Heart left ventricle (tissue), 16 donors: ENCODE data around the gene HHIPL1. TPM values are rescaled to one million over a fixed set of nuclear protein-coding genes. Genes with fewer than 3 reads are reported as not detected.
A peak's percentile ranks its signal among the peaks of the same experiment; 100 is the strongest.

Source experiments
- ATAC-seq, 4 donors: fragments of 200-7000 bp; cut with Tn5 transposase; one replicate each; pipeline ENCODE4 v1.9.1; 2020 to 2022; ENCODE audit warnings: moderate library complexity in 4 of 4, mild to moderate bottlenecking in 3 of 4, moderate number of reproducible peaks in 1 of 4
- DNase-seq, 5 donors: peaks; one replicate each; pipeline ENCODE4 v3.0.0-alpha.2; 2020
- H3K27ac ChIP-seq, 12 donors: fragments of 200-600 bp; sonication (generic) in 4 of 12; one replicate each; pipeline versions ENCODE4 v1.5.0 to v1.8.0; 2016 to 2022; ENCODE audit warnings: mild to moderate bottlenecking in 2 of 12
- H3K27me3 ChIP-seq, 9 donors: fragments of 200-600 bp; sonication (generic) in 2 of 9; one replicate each; pipeline versions ENCODE4 v1.5.1 to v1.8.0; 2016 to 2022; ENCODE audit warnings: mild to moderate bottlenecking in 3 of 9
- H3K36me3 ChIP-seq, 9 donors: fragments of 200-600 bp; sonication (generic) in 2 of 9; one replicate each; pipeline versions ENCODE4 v1.5.0 to v1.8.0; 2018 to 2022; ENCODE audit warnings: mild to moderate bottlenecking in 2 of 9
- H3K4me1 ChIP-seq, 12 donors: fragments of 200-600 bp; sonication (generic) in 4 of 12; one replicate each; pipeline versions ENCODE4 v1.5.0 to v1.8.0; 2016 to 2022; ENCODE audit warnings: mild to moderate bottlenecking in 3 of 12
- H3K4me3 ChIP-seq, 12 donors: fragments of 200-600 bp; sonication (generic) in 4 of 12; one replicate each; pipeline versions ENCODE4 v1.5.0 to v1.8.0; 2017 to 2022; ENCODE audit warnings: mild to moderate bottlenecking in 9 of 12, moderate library complexity in 4 of 12
- H3K9me3 ChIP-seq, 12 donors: fragments of 200-600 bp; sonication (generic) in 4 of 12; one replicate each; pipeline versions ENCODE4 v1.5.0 to v1.8.0; 2016 to 2022; ENCODE audit warnings: mild to moderate bottlenecking in 1 of 12
- CTCF ChIP-seq, 12 donors: fragments of 200-600 bp; sonication (generic) in 4 of 12; IDR thresholded peaks; one replicate each; pipeline versions ENCODE4 v1.5.0 to v1.8.0; 2018 to 2022; ENCODE audit warnings: antibody characterized with exemption in 12 of 12, mild to moderate bottlenecking in 5 of 12
- POLR2A ChIP-seq, 2 donors: fragments of 450-650 bp; IDR thresholded peaks; one replicate each; pipeline ENCODE4 v1.6.1; 2017; ENCODE audit warnings: antibody characterized with exemption in 2 of 2, mild to moderate bottlenecking in 2 of 2, moderate library complexity in 2 of 2
- WGBS, 4 donors: extraction: QIAGEN DNeasy Blood & Tissue Kit in 2 of 4; methylation state at CpG; one replicate each; pipeline versions ENCODE4 v1.1.5 to v1.1.7; 2013 to 2018; 5-methylcytosine and 5-hydroxymethylcytosine counted together
- intact Hi-C, 10 donors: fragments of 100-400 bp; cut with DNase I; formaldehyde crosslinking; loops; one replicate each; pipeline versions ENCODE4 v1.11.1 to v1.14.2; 2022
- polyA plus RNA-seq, 2 donors: library from polyadenylated mRNA; stranded (reverse); fragments of 200-250 nt; gene quantifications; one replicate each; pipeline ENCODE4 v1.2.3, GENCODE V29; 2013
- total RNA-seq, 9 donors: library from RNA; depleted of rRNA in 2 of 9; stranded (reverse); fragments of >200 nt in 2 of 9; fragmentation: NEBNext Ultra II Directional in 3 of 9; extraction: Animal tissue kit (Norgen Biotek cat#: 25700) in 3 of 9; gene quantifications; one replicate each; pipeline versions ENCODE4 v1.1.0 to v1.2.4, GENCODE V29; 2016 to 2023
- donor health status: ischemic (EF 13 %, LVEDD 7.1; RV severe dilation, severe dysfunction).
- donor health status: healthy with polysubstance abuse.
- donor health status: DM: no; HTN: yes; CAD: no.
- donor health status: DM: no; HTN: no; CAD: no.
- donor health status: ischemic (EF 25% LVEDD 6.9; RV normal size, moderate dysfunction).
- donor health status: ischemic (EF 25% LVEDD 5.7; RV mildly dilated, moderate dysfunction).
- donor health status: healthy.
- donor health status: DM: yes; HTN: yes; CAD: no.
- donor health status: ischemic (EF 35%, LVEDD 5.7; RV mildly dilated, moderate dysfunction).
- donor health status: nonischemic (EF 11% LVEDD 7.7; RV severe dilation, severe dysfunction).
- donor health status: DM: yes; HTN: yes; CAD: no.
- donor health status: PGD.
- donor health status: ischemic (EF 29% LVEDD 5.4; RV normal size, mild dysfunction).
- donor health status: nonischemic (EF 23%, LVEDD 6.1; RV moderate dilation, normal function).

Gene HHIPL1
- total and polyA plus RNA-seq, 11 donors: 0.34 to 3.1 (median 1.1) TPM

DNA sequence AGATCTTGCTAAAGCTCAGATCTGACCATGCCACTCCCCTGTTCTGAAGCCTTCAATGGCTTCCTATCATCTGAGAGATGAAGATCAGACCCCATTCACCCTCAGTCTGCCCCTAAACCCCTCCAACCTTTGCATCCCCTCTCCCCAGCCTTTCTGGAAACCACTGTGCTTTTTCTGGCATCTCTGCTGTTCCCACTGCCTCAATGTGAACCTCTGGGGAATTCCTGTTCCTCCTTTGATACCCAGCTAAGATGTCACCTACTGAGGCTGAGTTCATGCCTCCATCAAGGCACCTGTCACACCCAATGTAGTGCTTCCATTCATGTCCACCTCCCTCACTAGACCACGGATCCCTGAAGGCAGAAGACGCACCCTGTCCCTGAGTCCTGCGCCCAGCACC, 58.5 kb downstream of the HHIPL1 start:
- H3K27me3 ChIP-seq: no peaks in the 10 kb centered on the region
- no peak for TF ChIP-seq POLR2A (IDR thresholded peaks at IDR 0.05)
- no peak for TF ChIP-seq CTCF (IDR thresholded peaks at IDR 0.05)
- peaks cover 0 to 27% (median 10%) of the 10 kb centered on the region in 12 donors for H3K9me3 ChIP-seq
- 96 to 98% (median 98%) methylated on average over 3 of the region's 3 CpGs for WGBS, 4 donors
- H3K36me3 ChIP-seq: no peaks in the 10 kb centered on the region
- no peak for DNase-seq
- no peak overlapping the region for H3K4me3 ChIP-seq
- H3K4me1 ChIP-seq: peaks cover 0 to 9% (median 0%) of the 10 kb centered on the region in 12 donors
- intact Hi-C loops: no loop called here
- no peak overlapping the region for H3K27ac ChIP-seq
- ATAC-seq: no peak

GRCh38 chr14:99704037-99704436, 59.1 kb downstream of the HHIPL1 start:
- H3K9me3 ChIP-seq: peaks cover 0 to 27% (median 10%) of the 10 kb centered on the region in 12 donors
- H3K4me3 ChIP-seq: no peak overlapping the region
- H3K27me3 ChIP-seq: no peaks in the 10 kb centered on the region
- ATAC-seq (no peak), DNase-seq (no peak)
- TF ChIP-seq CTCF (IDR thresholded peaks at IDR 0.05): no peak
- TF ChIP-seq POLR2A (IDR thresholded peaks at IDR 0.05): no peak
- H3K4me1 ChIP-seq: peaks cover 0 to 3% (median 0%) of the 10 kb centered on the region in 12 donors
- no peak overlapping the region for H3K27ac ChIP-seq
- intact Hi-C loops: no loop called here
- no peaks in the 10 kb centered on the region for H3K36me3 ChIP-seq
- WGBS, 4 donors: 97 to 98% (median 97%) methylated on average over 2 of the region's 2 CpGs

DNA sequence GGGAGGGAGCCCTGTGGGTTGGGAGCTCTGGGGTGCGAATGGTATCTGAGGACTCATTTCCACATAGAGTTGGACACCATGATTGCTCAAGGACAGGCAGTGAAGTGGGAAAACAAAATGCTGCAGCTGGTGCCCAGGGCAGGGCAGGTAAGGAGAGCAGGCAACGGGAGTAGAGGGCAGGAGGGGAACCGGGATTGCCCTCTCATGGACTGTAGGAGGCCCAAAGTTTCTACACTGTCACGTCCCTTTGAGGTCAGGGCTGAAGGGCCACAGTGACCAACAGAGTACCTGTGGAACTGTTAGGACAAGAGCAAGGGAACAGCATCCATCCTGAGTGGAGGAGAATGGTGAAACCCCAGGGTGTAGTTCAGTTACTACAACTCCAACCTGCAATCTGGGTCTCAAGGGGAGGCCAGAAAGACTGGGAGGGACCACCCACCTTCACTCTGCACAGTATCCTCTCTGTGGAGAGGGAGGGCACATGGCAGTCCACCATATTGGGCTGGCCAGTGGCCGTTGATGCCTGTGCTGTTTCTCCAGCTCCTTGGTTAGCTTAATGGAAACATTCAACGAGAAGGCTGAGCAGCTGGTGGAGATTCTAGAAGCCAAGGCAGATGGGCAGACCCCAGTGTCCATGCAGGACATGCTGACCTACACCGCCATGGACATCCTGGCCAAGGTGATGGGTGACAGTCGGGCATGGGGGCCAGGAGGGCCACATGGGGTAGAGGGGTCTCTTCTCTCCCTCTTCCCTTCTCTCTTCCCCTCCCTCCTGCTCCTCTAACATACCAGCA, 61.4 kb downstream of the HHIPL1 start:
- H3K27me3 ChIP-seq: no peaks in the 10 kb centered on the region
- no peak for TF ChIP-seq CTCF (IDR thresholded peaks at IDR 0.05)
- TF ChIP-seq POLR2A (IDR thresholded peaks at IDR 0.05): no peak
- 76 to 82% (median 81%) methylated on average over 7 to 8 of the region's 8 CpGs for whole genome bisulfite sequencing, 4 donors
- no peak overlapping the region for H3K4me3 ChIP-seq
- ATAC-seq (peak in 1 of 4 donors; percentile 29), DNase-seq (no peak)
- intact Hi-C loops: no loop called here
- H3K27ac ChIP-seq: no peak overlapping the region
- H3K36me3 ChIP-seq: no peaks in the 10 kb centered on the region
- H3K9me3 ChIP-seq: peaks cover 0 to 27% (median 10%) of the 10 kb centered on the region in 12 donors
- H3K4me1 ChIP-seq: no peaks in the 10 kb centered on the region

DNA sequence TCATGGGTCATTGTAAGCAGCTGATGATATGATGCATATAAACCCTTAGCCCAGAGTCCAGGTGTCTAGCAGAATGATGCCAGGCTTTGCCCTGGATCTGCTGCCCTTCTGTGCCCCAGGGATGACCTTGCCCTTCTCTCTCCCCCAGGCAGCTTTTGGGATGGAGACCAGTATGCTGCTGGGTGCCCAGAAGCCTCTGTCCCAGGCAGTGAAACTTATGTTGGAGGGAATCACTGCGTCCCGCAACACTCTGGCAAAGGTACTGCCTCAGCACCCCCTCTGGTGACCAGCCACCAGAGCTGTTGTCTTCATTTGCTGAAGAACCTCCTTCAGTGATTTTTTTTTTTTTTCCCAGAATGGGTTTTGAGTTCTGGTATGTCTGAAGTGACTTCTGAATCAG, 62.5 kb downstream of the HHIPL1 start:
- H3K27me3 ChIP-seq: no peaks in the 10 kb centered on the region
- peaks cover 0 to 26% (median 10%) of the 10 kb centered on the region in 12 donors for H3K9me3 ChIP-seq
- WGBS, 4 donors: 95 to 100% (median 99%) methylated on average over 2 of the region's 2 CpGs
- H3K27ac ChIP-seq: no peak overlapping the region
- H3K4me3 ChIP-seq: no peak overlapping the region
- no peak for ATAC-seq
- H3K36me3 ChIP-seq: no peaks in the 10 kb centered on the region
- no peaks in the 10 kb centered on the region for H3K4me1 ChIP-seq
- intact Hi-C loops: no loop called here
- TF ChIP-seq CTCF (IDR thresholded peaks at IDR 0.05) (no peak), POLR2A (IDR thresholded peaks at IDR 0.05) (no peak)
- no peak for DNase-seq
